Liver (tissue), 9 donors: ENCODE measurements around the gene COL4A4. TPM values are rescaled to one million over a fixed set of nuclear protein-coding genes. Genes with fewer than 3 reads are reported as not detected.

Source experiments
- DNase-seq: peaks from one replicate; pipeline ENCODE4 v3.0.0-alpha.2; 2017; ENCODE audit warnings: low spot score
- H3K27ac ChIP-seq, 2 donors: one replicate each; pipeline ENCODE4 v1.7.0; 2013; ENCODE audit warnings: inconsistent platforms in 2 of 2, low read length in 2 of 2, control low read depth in 1 of 2, low read depth in 1 of 2, mild to moderate bottlenecking in 1 of 2
- H3K27me3 ChIP-seq, 4 donors: one replicate each; pipeline versions ENCODE4 v1.6.1 to v1.7.0; 2013; ENCODE audit warnings: low read length in 3 of 4, inconsistent platforms in 1 of 4, mild to moderate bottlenecking in 1 of 4, moderate library complexity in 1 of 4; ENCODE audit not compliant: control insufficient read depth in 4 of 4, insufficient read depth in 4 of 4
- H3K36me3 ChIP-seq, 4 donors: one replicate each; pipeline versions ENCODE4 v1.6.1 to v1.7.0; 2013; ENCODE audit warnings: low read length in 3 of 4, mild to moderate bottlenecking in 3 of 4, low read depth in 1 of 4, moderate library complexity in 1 of 4; ENCODE audit not compliant: control insufficient read depth in 4 of 4, insufficient read depth in 3 of 4
- H3K4me1 ChIP-seq, 4 donors: one replicate each; pipeline versions ENCODE4 v1.6.1 to v1.7.0; 2013; ENCODE audit warnings: low read length in 3 of 4, mild to moderate bottlenecking in 3 of 4, moderate library complexity in 1 of 4; ENCODE audit not compliant: control insufficient read depth in 4 of 4, insufficient read depth in 4 of 4
- H3K4me3 ChIP-seq, 3 donors: one replicate each; pipeline versions ENCODE4 v1.6.1 to v1.7.0; 2013; ENCODE audit warnings: low read length in 3 of 3, control low read depth in 1 of 3, low read depth in 1 of 3, mild to moderate bottlenecking in 1 of 3
- H3K9ac ChIP-seq, 2 donors: one replicate each; pipeline ENCODE4 v1.7.0; 2013; ENCODE audit warnings: low read length in 2 of 2, mild to moderate bottlenecking in 2 of 2, moderate library complexity in 2 of 2, control low read depth in 1 of 2, low read depth in 1 of 2
- H3K9me3 ChIP-seq, 4 donors: one replicate each; pipeline versions ENCODE4 v1.6.1 to v1.7.0; 2013; ENCODE audit warnings: low read length in 3 of 4; ENCODE audit not compliant: control insufficient read depth in 4 of 4
- EGR1 ChIP-seq, 2 donors: IDR thresholded peaks; 2 replicates each; pipeline ENCODE4 v1.6.1; 2016 to 2018; ENCODE audit warnings: antibody characterized with exemption in 2 of 2, low read depth in 2 of 2
- FOXA1 ChIP-seq: IDR thresholded peaks from 2 replicates; pipeline ENCODE4 v1.6.1; 2016; ENCODE audit warnings: antibody characterized with exemption
- FOXA2 ChIP-seq: IDR thresholded peaks from 2 replicates; pipeline ENCODE4 v1.6.1; 2016; ENCODE audit warnings: antibody characterized with exemption
- GABPA ChIP-seq, 2 donors: IDR thresholded peaks in 1 of 2; conservative IDR thresholded peaks in 1 of 2; 2 replicates each; pipeline ENCODE4 v1.6.1; 2016; ENCODE audit warnings: antibody characterized with exemption in 2 of 2, mild to moderate bottlenecking in 1 of 2, moderate library complexity in 1 of 2
- JUND ChIP-seq, 2 donors: IDR thresholded peaks; 2 replicates each; pipeline ENCODE4 v1.6.1; 2016; ENCODE audit warnings: antibody characterized with exemption in 2 of 2
- MAX ChIP-seq: IDR thresholded peaks from 2 replicates; pipeline ENCODE4 v1.6.1; 2016; ENCODE audit warnings: antibody characterized with exemption
- NR2F2 ChIP-seq: IDR thresholded peaks from 2 replicates; pipeline ENCODE4 v1.6.1; 2016; ENCODE audit warnings: antibody characterized with exemption
- RAD21 ChIP-seq, 2 donors: IDR thresholded peaks; 2 replicates each; pipeline ENCODE4 v1.6.1; 2016; ENCODE audit warnings: antibody characterized with exemption in 2 of 2, mild to moderate bottlenecking in 2 of 2
- REST ChIP-seq: IDR thresholded peaks from 2 replicates; pipeline ENCODE4 v1.6.1; 2016; ENCODE audit warnings: antibody characterized with exemption, mild to moderate bottlenecking
- RXRA ChIP-seq, 2 donors: IDR thresholded peaks; 2 replicates each; pipeline ENCODE4 v1.6.1; 2017 to 2018; ENCODE audit warnings: antibody characterized with exemption in 2 of 2, mild to moderate bottlenecking in 1 of 2
- TAF1 ChIP-seq: conservative IDR thresholded peaks from 2 replicates; pipeline ENCODE4 v1.6.1; 2016; ENCODE audit warnings: antibody characterized with exemption, mild to moderate bottlenecking
- YY1 ChIP-seq: IDR thresholded peaks from 2 replicates; pipeline ENCODE4 v1.6.1; 2016; ENCODE audit warnings: antibody characterized with exemption, mild to moderate bottlenecking
- WGBS: extraction: QIAGEN DNeasy Blood & Tissue Kit; methylation state at CpG from one replicate; pipeline ENCODE4 v1.1.7; 2013; 5-methylcytosine and 5-hydroxymethylcytosine counted together
- polyA plus RNA-seq, 2 donors: library from polyadenylated mRNA; stranded (reverse) in 1 of 2; unstranded in 1 of 2; fragments of 200-250 nt in 1 of 2; fragments of >200 nt in 1 of 2; fragmentation: Nextera tagmentation in 1 of 2; extraction: Ambion mirVana in 1 of 2; gene quantifications; one replicate each; pipeline versions ENCODE4 v1.2.1 to v1.2.3, GENCODE V29; 2013 to 2015
- total RNA-seq, 2 donors: library from RNA; depleted of rRNA; stranded (reverse); fragments of >200 nt; gene quantifications; one replicate each; pipeline ENCODE4 v1.2.3, GENCODE V29; 2014
- TF ChIP-seq, protein P1 (sequence below): IDR thresholded peaks from 2 replicates; pipeline ENCODE4 v1.6.1; 2016; ENCODE audit warnings: antibody characterized with exemption
- TF ChIP-seq, protein P2 (sequence below): IDR thresholded peaks from 2 replicates; pipeline ENCODE4 v1.6.1; 2016; ENCODE audit warnings: antibody characterized with exemption
- TF ChIP-seq, protein P3 (sequence below): fragments of 150-350 bp; IDR thresholded peaks from 2 replicates; pipeline ENCODE4 v1.5.1; 2017; ENCODE audit warnings: improper control_type of control experiment, low read depth, low read length; ENCODE audit not compliant: missing input control
- donor health status: healthy.
- donor health status: healthy.
- donor health status: healthy.
- donor health status: healthy.
- donor health status: healthy.

The COL4A4 gene
- total and polyA plus RNA-seq, 4 donors: 0.14 to 3.8 (median 0.82) TPM

DNA sequence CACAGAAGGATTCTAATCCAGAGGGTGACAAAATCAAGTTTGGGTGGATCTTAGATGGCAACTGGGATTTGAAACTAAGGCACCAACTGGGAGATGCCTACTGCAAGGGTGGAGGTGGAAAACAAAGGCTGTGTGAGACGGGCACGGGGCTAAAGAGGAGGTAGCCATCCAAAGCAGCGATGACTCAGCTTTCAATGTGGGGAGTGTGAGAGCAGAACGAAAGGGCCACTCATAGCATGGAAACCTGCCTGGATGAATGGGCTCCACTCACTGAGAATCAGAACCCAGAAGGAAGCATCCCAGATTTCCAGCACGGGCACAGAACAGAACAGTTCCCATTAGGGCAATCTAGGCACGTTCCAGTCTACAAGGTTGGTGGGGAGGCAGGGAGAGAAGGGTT is 159.5 kb downstream of the COL4A4 start:
- Histone ChIP-seq H3K4me1 (no peaks in the 10 kb centered on the region), H3K9ac (no peak overlapping the region), H3K4me3 (no peak overlapping the region), H3K36me3 (no peaks in the 10 kb centered on the region), H3K27me3 (no peaks in the 10 kb centered on the region), H3K9me3 (no peaks in the 10 kb centered on the region), H3K27ac (no peak overlapping the region)
- no peak for DNase-seq
- no peak for TF ChIP-seq RXRA (IDR thresholded peaks at IDR 0.05)
- TF ChIP-seq FOXA1: no peak
- TF ChIP-seq NR2F2: no peak
- TF ChIP-seq, protein P1, sequence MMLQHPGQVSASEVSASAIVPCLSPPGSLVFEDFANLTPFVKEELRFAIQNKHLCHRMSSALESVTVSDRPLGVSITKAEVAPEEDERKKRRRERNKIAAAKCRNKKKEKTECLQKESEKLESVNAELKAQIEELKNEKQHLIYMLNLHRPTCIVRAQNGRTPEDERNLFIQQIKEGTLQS: no peak
- no peak for TF ChIP-seq GABPA (IDR thresholded peaks at IDR 0.05 in 1 of 2, conservative IDR thresholded peaks at IDR 0.05 in 1 of 2)
- no peak for TF ChIP-seq YY1
- no peak for TF ChIP-seq JUND (IDR thresholded peaks at IDR 0.05)
- TF ChIP-seq EGR1 (IDR thresholded peaks at IDR 0.05; ENCODE audit: low read depth in 2 of 2): no peak
- no peak for TF ChIP-seq RAD21 (IDR thresholded peaks at IDR 0.05)
- WGBS: 91% methylated on average over 6 of the region's 6 CpGs

DNA sequence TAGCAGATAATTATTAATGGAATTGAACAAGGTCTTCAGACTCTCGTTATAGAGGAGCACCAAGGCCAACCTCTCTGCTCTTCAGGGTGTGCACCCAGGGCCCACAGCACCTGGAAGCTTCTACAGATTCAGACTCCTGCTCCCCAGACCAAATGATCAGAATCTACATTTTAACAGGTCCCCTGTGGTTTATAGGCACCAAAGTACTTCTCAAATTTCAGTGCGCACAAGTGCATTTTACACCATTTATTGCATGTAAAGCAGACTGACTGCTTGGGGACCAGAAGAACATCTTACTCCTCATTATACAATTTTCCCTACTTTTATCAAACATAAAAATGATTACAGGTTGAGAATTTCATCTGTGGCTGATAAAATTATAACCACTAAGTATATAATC is 163.9 kb downstream of the COL4A4 start:
- H3K4me3 ChIP-seq: no peak overlapping the region
- 92% methylated on average over 2 of the region's 2 CpGs for WGBS
- H3K4me1 ChIP-seq: no peaks in the 10 kb centered on the region
- peaks cover 0 to 3% (median 0%) of the 10 kb centered on the region in 4 donors for H3K36me3 ChIP-seq
- no peak for DNase-seq
- TF ChIP-seq RXRA (IDR thresholded peaks at IDR 0.05): no peak
- no peak for TF ChIP-seq FOXA1
- TF ChIP-seq YY1: no peak
- no peak for TF ChIP-seq REST
- TF ChIP-seq, protein P2, sequence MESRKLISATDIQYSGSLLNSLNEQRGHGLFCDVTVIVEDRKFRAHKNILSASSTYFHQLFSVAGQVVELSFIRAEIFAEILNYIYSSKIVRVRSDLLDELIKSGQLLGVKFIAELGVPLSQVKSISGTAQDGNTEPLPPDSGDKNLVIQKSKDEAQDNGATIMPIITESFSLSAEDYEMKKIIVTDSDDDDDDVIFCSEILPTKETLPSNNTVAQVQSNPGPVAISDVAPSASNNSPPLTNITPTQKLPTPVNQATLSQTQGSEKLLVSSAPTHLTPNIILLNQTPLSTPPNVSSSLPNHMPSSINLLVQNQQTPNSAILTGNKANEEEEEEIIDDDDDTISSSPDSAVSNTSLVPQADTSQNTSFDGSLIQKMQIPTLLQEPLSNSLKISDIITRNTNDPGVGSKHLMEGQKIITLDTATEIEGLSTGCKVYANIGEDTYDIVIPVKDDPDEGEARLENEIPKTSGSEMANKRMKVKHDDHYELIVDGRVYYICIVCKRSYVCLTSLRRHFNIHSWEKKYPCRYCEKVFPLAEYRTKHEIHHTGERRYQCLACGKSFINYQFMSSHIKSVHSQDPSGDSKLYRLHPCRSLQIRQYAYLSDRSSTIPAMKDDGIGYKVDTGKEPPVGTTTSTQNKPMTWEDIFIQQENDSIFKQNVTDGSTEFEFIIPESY: no peak
- TF ChIP-seq JUND (IDR thresholded peaks at IDR 0.05): no peak
- TF ChIP-seq, protein P3, sequence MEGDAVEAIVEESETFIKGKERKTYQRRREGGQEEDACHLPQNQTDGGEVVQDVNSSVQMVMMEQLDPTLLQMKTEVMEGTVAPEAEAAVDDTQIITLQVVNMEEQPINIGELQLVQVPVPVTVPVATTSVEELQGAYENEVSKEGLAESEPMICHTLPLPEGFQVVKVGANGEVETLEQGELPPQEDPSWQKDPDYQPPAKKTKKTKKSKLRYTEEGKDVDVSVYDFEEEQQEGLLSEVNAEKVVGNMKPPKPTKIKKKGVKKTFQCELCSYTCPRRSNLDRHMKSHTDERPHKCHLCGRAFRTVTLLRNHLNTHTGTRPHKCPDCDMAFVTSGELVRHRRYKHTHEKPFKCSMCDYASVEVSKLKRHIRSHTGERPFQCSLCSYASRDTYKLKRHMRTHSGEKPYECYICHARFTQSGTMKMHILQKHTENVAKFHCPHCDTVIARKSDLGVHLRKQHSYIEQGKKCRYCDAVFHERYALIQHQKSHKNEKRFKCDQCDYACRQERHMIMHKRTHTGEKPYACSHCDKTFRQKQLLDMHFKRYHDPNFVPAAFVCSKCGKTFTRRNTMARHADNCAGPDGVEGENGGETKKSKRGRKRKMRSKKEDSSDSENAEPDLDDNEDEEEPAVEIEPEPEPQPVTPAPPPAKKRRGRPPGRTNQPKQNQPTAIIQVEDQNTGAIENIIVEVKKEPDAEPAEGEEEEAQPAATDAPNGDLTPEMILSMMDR: no peak
- no peak for TF ChIP-seq EGR1 (IDR thresholded peaks at IDR 0.05; ENCODE audit: low read depth in 2 of 2)
- no peak for TF ChIP-seq MAX
- TF ChIP-seq FOXA2: no peak
- TF ChIP-seq RAD21 (IDR thresholded peaks at IDR 0.05): no peak
- no peak for TF ChIP-seq GABPA (IDR thresholded peaks at IDR 0.05 in 1 of 2, conservative IDR thresholded peaks at IDR 0.05 in 1 of 2)
- no peak for TF ChIP-seq NR2F2
- no peak for TF ChIP-seq TAF1
- no peak overlapping the region for H3K9ac ChIP-seq
- no peaks in the 10 kb centered on the region for H3K9me3 ChIP-seq
- H3K27me3 ChIP-seq: no peaks in the 10 kb centered on the region
- no peak overlapping the region for H3K27ac ChIP-seq
